ENCODE data around the gene SLC16A7.

DNA sequence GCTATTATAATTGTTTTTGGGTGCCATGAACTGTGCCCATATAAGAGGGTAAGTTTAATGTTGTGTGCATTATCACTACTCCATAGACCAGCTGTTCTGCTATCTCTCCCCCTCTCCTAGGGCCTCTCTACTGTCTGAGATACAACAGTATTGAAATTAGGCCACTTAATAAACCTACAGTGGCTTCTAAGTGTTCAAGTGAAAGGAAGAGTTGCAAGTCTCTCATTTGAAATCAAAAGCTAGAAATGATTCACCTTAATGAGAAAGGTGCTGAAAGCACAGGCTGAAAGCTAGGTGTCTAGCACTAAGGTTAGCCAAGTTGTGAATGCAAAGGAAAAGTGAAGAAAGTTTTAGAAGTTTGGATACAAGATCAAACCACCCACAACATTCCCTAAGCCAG is 168.0 kb downstream of the SLC16A7 start:
- TF ChIP-seq SPI1 (IDR thresholded peaks at IDR 0.05; ENCODE audit: low read depth, low read length) (no peak), POLR2AphosphoS5 (IDR thresholded peaks at IDR 0.05; ENCODE audit: low read depth, low read length) (no peak)
